GM06990 (cell line): ENCODE results near the gene RRAS2.
"Not testable (repeated sequence)": the region's sequence is repeated elsewhere in the genome, so short reads cannot be mapped to it uniquely, and the experiment has no call there.

Source experiments
- DNase-seq: peaks from one replicate; pipeline ENCODE4 v3.0.0-alpha.2; 2011; ENCODE audit not compliant: insufficient read length; ENCODE audit errors: extremely low read depth
- H3K27me3 ChIP-seq: replicated peaks from 2 replicates; pipeline ENCODE4 v1.6.0; 2011; ENCODE audit warnings: low read length; ENCODE audit not compliant: control insufficient read depth, insufficient read depth
- H3K36me3 ChIP-seq: 2 replicates; pipeline ENCODE4 v1.5.1; 2011; ENCODE audit warnings: low read length; ENCODE audit not compliant: control insufficient read depth, insufficient read depth
- H3K4me3 ChIP-seq: replicated peaks from 2 replicates; pipeline ENCODE4 v1.5.1; 2011; ENCODE audit warnings: low read depth, mild to moderate bottlenecking, control low read depth, low read length
- TF ChIP-seq, protein P1 (sequence below): IDR thresholded peaks from 2 replicates; pipeline ENCODE4 v1.5.1; 2011; ENCODE audit warnings: low read length, control low read depth, mild to moderate bottlenecking, inconsistent platforms; ENCODE audit not compliant: insufficient read depth, poor library complexity, severe bottlenecking

The RRAS2 gene

DNA sequence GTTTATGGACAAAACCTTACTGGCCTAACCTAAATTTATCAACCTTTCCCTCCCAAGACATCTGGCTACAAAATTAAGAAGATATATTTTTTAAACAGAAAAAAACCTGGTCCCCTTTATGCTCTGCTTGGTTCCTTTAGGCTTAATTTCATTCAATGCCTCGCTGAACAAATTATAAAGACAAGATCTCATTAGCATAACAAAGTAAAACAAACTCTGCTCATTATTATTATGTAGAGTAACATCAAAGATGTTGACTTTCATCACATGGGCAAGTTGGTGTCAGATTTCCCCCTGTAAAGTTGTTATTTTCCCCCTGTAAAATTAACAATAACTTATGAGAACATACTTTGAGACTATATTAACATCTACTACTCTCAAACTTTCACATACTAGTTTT lies 11.0 kb downstream of the RRAS2 start:
- Histone ChIP-seq H3K36me3 (no peaks in the 10 kb centered on the region), H3K27me3 (no peaks in the 10 kb centered on the region), H3K4me3 (no peak overlapping the region)
- no peak for DNase-seq
- TF ChIP-seq, protein P1, sequence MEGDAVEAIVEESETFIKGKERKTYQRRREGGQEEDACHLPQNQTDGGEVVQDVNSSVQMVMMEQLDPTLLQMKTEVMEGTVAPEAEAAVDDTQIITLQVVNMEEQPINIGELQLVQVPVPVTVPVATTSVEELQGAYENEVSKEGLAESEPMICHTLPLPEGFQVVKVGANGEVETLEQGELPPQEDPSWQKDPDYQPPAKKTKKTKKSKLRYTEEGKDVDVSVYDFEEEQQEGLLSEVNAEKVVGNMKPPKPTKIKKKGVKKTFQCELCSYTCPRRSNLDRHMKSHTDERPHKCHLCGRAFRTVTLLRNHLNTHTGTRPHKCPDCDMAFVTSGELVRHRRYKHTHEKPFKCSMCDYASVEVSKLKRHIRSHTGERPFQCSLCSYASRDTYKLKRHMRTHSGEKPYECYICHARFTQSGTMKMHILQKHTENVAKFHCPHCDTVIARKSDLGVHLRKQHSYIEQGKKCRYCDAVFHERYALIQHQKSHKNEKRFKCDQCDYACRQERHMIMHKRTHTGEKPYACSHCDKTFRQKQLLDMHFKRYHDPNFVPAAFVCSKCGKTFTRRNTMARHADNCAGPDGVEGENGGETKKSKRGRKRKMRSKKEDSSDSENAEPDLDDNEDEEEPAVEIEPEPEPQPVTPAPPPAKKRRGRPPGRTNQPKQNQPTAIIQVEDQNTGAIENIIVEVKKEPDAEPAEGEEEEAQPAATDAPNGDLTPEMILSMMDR: no peak

DNA sequence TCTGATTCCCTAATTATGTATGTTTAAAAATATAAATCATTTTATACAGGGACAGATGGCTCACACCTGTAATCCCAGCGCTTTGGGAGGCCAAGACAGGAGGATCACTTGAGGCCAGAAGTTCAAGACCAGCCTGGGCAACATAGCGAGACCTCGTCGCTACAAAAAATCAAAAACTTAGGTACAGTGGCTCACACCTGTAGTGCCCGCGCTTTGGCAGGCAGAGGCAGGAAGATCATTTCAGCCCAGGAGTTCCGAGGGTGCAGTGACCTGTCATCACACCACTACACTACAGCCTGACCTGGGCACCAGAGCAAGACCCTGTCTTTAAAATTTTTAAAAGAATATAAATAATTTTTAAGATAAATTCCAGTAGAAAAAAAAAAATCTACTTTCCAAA lies 11.5 kb downstream of the RRAS2 start:
- TF ChIP-seq, protein P1: no peak
- no peak for DNase-seq
- Histone ChIP-seq H3K36me3 (no peaks in the 10 kb centered on the region), H3K4me3 (no peak overlapping the region), H3K27me3 (no peaks in the 10 kb centered on the region)

DNA sequence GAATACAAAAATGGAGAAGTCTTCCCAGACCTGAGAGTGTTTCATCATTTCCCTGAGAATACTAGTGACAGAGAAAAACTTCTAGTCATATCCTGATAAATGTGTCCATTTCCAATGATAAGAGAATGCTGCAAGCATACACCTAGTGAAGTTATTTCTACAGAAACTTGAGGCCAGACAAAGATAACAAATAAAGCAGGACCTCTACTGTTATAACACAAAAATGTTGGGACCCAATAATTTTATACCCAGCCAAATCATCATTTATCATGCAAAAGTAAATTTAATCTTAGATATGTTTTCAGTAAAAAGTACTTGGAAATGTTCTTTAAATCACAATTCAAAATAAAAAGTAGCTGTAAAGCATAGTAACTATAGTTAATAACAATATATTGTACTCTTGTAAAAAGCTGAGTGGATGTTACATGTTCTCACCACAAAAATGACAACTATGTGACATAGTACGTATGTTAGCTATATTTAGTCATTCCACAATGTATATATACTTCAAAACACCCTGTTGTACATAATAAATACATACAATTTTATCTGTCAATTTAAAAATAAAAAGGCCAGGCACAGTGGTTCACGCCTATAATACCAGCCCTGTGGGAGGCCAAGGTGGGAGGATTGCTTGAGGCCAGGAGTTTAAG lies 12.6 kb downstream of the RRAS2 start:
- Histone ChIP-seq H3K36me3 (no peaks in the 10 kb centered on the region), H3K4me3 (no peak overlapping the region), H3K27me3 (no peaks in the 10 kb centered on the region)
- no peak for DNase-seq
- TF ChIP-seq, protein P1: no peak

DNA sequence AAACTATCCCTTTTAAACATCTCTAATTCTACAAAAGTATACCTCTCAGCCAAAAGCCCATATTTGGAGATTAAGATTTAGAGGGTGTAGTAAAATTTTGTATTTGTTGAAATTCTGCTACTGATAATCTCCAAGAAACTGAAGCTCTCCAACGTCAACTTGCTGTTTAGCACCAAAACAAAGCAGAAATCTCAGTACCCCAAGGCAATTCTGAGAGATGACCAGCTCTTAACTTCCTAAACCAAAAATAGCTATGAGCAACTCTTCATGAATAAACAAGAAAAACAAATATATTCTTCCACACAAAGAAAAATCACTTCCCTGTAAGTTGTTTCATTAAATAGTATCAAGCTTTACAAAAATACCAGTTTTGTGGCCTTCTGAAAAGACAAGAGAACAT lies 13.3 kb downstream of the RRAS2 start:
- H3K27me3 ChIP-seq: no peaks in the 10 kb centered on the region
- H3K36me3 ChIP-seq: no peaks in the 10 kb centered on the region
- H3K4me3 ChIP-seq: no peak overlapping the region
- TF ChIP-seq, protein P1: no peak
- no peak for DNase-seq

DNA sequence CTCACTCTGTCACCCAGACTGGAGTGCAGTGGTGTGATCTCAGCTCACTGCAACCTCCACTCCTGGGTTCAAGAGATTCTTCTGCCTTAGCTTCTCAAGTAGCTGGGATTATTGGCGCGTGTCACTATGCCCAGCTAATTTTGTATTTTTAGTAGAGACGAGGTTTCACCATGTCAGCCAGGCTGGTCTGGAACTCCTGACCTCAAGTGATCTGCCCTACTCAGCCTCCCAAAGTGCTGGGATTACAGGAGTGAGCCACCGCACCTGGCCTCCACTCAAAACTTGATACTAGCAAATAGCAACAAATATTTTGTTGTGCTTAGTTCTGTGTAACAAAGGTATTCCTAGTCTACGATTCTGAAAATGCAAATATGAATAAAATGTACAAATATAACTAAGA lies 14.0 kb downstream of the RRAS2 start:
- H3K4me3 ChIP-seq, DNase-seq, H3K27me3 ChIP-seq, H3K36me3 ChIP-seq: not testable (repeated sequence)

DNA sequence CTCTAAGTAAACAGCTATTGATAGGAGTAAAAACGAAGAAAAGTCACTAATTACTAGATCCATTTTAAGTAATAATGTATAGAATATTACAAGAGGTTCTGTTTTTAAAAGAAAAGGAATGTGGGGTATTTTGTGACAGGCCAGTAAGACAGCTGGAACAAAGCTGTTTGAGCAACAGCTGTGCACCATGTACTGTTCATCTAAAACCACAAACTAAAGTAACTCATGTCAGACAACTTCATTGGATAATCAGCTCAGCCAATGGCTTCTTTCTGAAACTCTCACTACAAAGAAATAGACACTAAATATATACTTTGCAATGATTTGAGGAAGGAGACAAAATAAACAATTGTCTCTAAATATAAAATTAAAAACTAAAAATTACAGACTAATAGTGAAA lies 16.1 kb downstream of the RRAS2 start:
- no peaks in the 10 kb centered on the region for H3K36me3 ChIP-seq
- H3K4me3 ChIP-seq: no peak overlapping the region; the same call in 1 of the 2 replicates
- H3K27me3 ChIP-seq: no peaks in the 10 kb centered on the region
- no peak for DNase-seq
- TF ChIP-seq, protein P1: no peak
